Nucleus accumbens (tissue), 56 donors: ENCODE results near the gene CTRL.
A peak's percentile ranks its signal among the peaks of the same experiment; 100 is the strongest.

ENCODE experiments used
- DNase-seq, 56 donors: peaks; one replicate each; lab custom pipeline; 2025; lab: John Stamatoyannopoulos, UW

CTRL gene

GRCh38 chr16:67897231-67897630, 34.4 kb downstream of the CTRL start:
- peak in 4 of 56 donors; percentile 5 to 34 (median 26) for DNase-seq

GRCh38 chr16:67893743-67894399, 37.8 kb downstream of the CTRL start:
- DNase-seq = no peak

DNA sequence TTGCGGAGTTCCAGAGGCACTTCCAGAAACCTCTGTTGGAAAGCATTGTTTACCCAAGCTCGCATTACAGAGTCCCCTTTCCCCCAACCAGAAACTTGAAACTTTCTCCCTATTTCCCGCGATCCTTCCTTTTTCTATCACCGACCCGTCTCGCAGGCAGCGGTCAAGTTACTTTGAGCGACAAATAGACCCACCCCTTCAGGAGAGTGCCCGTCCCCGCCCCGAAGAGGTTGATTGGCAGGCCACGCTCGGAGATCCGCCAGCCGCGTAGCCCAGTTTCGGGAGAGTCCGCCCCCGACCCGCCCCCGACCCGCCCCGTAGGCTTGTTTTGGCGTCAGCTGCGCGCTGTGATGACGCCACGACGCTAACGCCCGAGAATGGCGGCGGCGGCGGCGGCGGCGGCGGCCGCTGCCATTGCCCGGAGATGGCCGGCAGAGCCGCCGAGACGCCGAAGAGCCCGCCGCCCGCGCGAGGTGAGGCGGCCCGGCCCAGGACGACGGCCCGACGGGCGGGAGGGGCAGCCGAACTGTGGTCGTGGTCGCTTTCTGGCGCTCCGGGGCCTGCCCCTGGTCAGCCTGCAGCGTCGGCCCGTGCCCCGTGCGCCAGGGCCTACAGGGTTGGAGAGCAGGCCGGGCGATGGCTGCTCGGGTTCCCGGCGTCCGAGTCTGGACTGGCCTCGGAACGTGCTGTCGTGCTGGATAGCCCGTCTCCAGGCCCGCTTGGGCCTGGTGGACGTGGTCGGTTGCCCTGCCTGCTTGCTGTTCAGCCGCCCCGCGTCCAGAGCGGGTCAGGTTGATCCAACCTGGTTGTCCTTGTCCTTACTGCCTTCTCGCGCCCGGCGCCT, 38.5 kb downstream of the CTRL start, which contains the start of gene PSKH1:
Gene PSKH1 (plus strand): TSS at position 356 of the 844 bp plus-strand sequence. CDS start 15,496 bp downstream, outside the sequence.
- peak; percentile 60 to 98 (median 93) for DNase-seq

DNA sequence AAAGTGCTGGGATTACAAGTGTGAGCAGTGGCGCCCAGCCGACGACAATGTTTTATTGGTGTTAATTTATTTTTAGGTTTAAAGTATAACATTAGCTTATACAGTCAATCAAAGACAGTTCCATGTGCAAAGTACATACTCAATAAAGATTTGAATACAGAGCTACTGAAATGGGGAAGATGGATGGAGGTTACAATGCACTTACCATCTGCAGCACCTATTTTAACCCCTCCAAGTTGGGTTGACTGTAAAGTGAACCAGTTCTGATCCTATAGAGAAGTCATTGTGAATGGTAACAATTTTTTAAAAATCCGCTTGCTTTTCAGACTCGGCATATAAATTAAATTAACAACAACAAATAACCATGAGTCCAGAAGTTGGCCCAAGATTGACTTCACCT, 39.3 kb downstream of the CTRL start:
- DNase-seq = no peak

DNA sequence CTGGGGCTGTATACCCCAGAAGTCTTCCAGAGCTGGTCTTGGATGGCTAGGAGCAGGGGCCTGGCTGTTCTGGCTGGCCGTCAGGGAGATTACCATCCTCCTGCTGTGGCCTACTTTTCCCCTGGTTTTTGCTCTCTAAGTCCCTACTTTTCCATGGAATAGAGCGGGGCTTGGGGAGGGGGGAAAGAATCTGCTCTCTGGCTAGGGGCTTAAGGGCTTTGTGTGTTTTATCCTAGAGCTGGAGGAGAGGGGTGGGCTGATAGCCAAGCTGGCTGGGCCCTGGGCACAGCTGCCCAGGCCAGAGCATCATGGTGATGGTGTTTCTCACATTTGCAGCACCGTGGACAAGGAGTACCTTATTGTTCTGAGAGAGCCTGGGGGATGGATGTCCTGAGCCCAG, 43.3 kb downstream of the CTRL start:
- DNase-seq = peak in 1 of 56 donors; percentile 12

DNA sequence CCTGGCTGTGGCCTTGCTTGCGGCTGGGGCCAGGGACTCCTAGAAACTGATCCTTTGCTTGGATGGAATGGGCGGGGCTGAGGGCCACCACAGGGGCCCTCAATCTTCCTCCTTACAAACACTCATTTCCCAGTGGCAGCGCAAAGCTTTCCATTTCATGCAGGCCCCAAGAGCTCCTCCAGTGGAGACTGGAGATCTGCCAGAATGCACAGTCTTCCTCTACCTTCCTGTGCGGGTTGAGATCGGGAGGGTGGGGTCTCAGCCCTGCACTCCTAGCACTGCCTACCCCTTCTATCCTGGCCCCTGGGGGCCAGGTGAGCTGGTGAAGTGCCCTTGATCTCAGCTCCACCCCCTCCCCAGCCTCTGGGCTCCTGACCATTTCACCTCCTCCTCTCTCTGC, 45.3 kb downstream of the CTRL start:
- no peak for DNase-seq

DNA sequence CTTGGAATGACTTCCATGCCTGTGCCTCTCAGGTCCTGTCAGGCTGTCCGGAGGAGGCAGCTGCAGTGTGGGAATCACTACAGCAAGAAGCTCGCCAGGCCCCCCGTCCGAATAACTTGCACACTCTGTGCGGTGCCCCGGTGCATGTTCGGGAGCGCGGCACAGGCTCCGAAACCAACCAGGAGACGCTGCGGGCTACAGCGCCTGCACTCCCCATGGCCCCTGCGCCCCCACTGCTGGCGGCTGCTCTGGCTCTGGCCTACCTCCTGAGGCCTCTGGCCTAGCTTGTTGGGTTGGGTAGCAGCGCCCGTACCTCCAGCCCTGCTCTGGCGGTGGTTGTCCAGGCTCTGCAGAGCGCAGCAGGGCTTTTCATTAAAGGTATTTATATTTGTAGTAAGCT, 45.7 kb downstream of the CTRL start:
- no peak for DNase-seq

DNA sequence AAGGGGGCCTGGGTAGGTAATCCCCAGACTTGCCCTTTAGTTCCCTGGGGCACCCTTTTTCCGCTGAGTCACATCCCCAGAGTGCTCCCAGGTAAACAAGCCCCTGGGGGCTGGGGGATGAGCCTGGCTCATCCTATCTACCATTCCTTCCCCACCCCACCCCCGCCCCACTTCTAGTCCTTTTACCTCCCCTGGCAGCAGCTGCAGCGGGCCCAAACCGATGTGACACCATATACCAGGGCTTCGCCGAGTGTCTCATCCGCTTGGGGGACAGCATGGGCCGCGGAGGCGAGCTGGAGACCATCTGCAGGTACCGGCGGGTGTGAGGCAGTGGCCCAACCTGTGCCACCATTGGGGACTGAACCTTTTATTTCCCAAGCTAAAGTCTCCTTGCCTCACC, 46.1 kb downstream of the CTRL start:
- no peak for DNase-seq

GRCh38 chr16:67884684-67885083, 47.0 kb downstream of the CTRL start, which contains the start of gene NRN1L:
Gene NRN1L (plus strand): TSS chr16:67884885. CDS start chr16:67884904, 19 bp downstream.
- peak; percentile 39 to 95 (median 86) for DNase-seq

DNA sequence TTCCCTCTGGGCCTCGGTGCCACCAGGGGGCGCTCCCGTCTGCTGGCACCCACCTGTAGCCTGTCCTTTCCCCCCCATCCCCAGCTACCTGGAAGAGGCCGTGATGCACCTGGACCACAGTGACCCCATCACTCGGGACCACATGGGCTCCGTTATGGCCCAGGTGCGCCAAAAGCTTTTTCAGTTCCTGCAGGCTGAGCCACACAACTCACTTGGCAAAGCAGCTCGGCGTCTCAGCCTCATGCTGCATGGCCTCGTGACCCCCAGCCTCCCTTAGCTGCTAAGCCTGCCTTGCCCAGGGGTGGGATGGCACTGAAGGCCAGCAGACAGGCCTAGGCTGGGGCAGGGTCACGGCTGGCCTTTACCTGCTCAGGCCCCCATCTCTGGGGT, 47.8 kb downstream of the CTRL start:
- DNase-seq = peak in 30 of 56 donors; percentile 8 to 68 (median 28)

DNA sequence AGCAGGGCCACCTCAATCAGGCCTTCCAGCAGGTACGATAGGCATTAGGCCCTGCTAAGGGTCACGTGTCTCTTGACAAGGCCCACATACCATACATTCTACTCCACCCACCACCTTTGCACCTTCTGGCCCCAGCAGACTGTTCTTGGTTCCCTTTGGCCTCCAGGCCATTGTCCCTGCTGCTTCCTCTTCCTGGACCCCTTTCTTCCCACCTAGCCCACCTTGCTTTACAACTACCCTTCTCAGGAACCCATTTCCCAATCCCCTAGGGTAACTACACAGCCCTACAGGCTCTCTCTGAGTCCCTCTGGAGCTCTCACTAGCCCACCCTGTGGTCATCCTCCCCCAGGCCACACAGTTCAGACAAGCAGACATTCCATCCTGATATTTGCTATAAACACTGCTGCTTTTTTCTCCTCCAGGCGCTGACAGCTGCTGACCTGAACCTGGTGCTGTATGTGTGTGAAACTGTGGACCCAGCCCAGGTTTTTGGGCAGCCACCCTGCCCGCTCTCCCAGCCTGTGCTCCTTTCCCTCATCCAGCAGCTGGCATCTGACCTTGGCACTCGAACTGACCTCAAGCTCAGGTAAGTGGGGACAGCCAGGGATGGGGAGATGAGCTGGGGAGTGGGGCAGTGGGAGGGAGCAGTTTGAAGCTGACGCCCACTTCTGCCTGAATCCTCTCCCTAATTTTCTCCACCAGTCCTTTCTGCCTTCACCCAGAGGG, 48.4 kb downstream of the CTRL start:
- peak in 5 of 56 donors; percentile 11 to 26 (median 21) for DNase-seq

- DNase-seq = peak in 54 of 56 donors; percentile 14 to 92 (median 74)
These were observed 49.1 kb downstream of the CTRL start for GRCh38 chr16:67882374-67883145.

- peak in 45 of 56 donors; percentile 13 to 76 (median 50) for DNase-seq
These were observed 50.0 kb downstream of the CTRL start for GRCh38 chr16:67881621-67882161.

DNA sequence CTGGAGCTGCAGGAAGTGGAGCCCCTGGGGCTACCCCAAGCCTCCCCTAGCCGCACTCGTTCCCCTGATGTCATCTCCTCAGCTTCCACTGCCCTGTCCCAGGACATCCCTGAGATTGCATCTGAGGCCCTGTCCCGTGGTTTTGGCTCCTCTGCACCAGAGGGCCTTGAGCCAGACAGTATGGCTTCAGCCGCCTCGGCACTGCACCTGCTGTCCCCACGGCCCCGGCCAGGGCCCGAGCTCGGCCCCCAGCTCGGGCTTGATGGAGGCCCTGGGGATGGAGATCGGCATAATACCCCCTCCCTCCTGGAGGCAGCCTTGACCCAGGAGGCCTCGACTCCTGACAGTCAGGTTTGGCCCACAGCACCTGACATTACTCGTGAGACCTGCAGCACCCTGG, 51.1 kb downstream of the CTRL start:
- no peak for DNase-seq

DNA sequence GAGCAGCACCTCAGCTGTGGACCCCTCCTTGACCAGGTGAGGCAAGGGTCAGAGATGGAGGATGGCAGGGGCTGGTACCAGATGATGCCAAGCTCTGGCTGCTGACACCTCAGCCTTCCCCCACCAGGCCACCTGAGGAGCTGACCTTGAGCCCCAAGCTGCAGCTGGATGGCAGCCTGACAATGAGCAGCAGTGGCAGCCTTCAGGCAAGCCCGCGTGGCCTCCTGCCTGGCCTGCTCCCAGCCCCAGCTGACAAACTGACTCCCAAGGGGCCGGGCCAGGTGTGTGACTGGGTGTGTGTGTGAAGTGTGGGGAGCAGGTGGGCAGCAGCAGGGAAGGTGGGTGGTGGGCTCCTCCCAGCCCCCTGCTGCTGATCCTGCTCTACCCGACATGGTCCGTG, 51.7 kb downstream of the CTRL start:
- DNase-seq = no peak
